Raji (cell line): Measurements from ENCODE around the gene RTN4RL2.

ENCODE experiments used
- POLR2A ChIP-seq: IDR thresholded peaks from 2 replicates; pipeline ENCODE4 v1.6.1; 2011; ENCODE audit warnings: low read depth, low read length, control low read depth; ENCODE audit not compliant: insufficient read depth

RTN4RL2 gene

GRCh38 chr11:57496109-57496820, 35.9 kb downstream of the RTN4RL2 start:
- TF ChIP-seq POLR2A, result no peak

GRCh38 chr11:57497303-57498247, 37.2 kb downstream of the RTN4RL2 start:
- TF ChIP-seq POLR2A, result no peak

- TF ChIP-seq POLR2A, result no peak
Observed at GRCh38 chr11:57498540-57498939, 38.2 kb downstream of the RTN4RL2 start.

- TF ChIP-seq POLR2A, result no peak
Observed at GRCh38 chr11:57499413-57499982, 39.2 kb downstream of the RTN4RL2 start.

- no peak for TF ChIP-seq POLR2A
Observed at GRCh38 chr11:57499983-57500461, 39.7 kb downstream of the RTN4RL2 start.

- no peak for TF ChIP-seq POLR2A
Observed at GRCh38 chr11:57500515-57500914, 40.2 kb downstream of the RTN4RL2 start.

- no peak for TF ChIP-seq POLR2A
Observed at GRCh38 chr11:57500926-57501325, 40.6 kb downstream of the RTN4RL2 start.

- no peak for TF ChIP-seq POLR2A
Observed at GRCh38 chr11:57501953-57502352, 41.6 kb downstream of the RTN4RL2 start.

- TF ChIP-seq POLR2A, result no peak
Observed at GRCh38 chr11:57502376-57502775, 42.0 kb downstream of the RTN4RL2 start.

GRCh38 chr11:57502870-57503269, 42.5 kb downstream of the RTN4RL2 start:
- no peak for TF ChIP-seq POLR2A

- TF ChIP-seq POLR2A, result no peak
Observed at GRCh38 chr11:57504511-57504910, 44.2 kb downstream of the RTN4RL2 start.

GRCh38 chr11:57506522-57506921, 46.2 kb downstream of the RTN4RL2 start:
- TF ChIP-seq POLR2A, result no peak

GRCh38 chr11:57508341-57509170, 48.2 kb downstream of the RTN4RL2 start:
- TF ChIP-seq POLR2A, result no peak

GRCh38 chr11:57511741-57512430, 51.6 kb downstream of the RTN4RL2 start:
- TF ChIP-seq POLR2A, result peak; percentile 47; the same call in 1 of the 2 replicates
